HL-60/S4 treated with phorbol 12-myristate 13-acetate at 8.2 ng/mL for 4 days and 3 days (cell line): Measurements from ENCODE around the gene USP24.

Source experiments
- in situ Hi-C: fragments of 300-500 bp; cut with MboI; formaldehyde crosslinking; loops from 2 replicates; pipeline ENCODE4 v1.15.0; 2022; ENCODE audit warnings: low sequenced_read_pairs

Gene USP24

DNA sequence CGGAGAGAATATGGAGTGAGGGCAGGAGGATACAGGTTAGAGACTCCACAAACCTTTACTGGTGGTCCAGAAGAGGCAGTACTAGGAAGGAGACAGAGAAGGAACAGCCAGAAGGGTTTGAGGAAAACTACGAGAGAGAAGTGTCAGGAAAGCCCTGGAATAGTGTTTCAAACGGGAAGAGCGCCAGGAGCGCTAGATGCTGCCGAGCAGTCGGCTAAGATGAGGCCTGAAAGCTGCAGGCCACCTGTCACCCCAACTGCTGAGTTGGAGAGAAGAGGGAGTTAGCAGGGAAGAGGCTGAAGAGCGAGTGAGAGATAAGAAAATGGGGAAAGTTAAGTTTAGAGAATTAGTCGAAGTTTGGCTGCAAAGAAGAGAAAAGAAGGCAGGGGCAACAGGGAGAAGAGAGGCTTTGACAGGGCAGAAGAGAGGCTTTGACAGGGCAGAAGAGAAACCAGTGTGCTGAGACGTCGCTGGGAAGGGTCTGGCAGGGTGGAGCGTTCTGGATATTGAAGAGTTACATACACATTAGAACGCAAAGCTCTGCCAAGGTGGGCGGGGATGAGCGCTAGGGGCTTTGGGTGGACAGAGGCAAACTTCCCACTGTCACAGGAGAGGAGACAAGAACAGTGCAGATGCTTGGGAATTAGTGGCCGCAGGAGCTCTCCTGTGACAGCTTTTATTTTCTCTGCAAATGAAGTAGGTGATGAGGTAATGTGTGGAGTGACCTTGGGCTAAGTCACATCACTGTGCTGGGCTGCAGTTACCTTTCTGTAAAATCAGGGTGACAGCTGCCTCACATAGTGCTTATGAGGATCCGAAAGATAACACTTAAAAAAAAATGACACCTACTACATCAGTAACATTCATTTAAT, 144.6 kb downstream of the USP24 start:
- in situ Hi-C loops = no loop called here

DNA sequence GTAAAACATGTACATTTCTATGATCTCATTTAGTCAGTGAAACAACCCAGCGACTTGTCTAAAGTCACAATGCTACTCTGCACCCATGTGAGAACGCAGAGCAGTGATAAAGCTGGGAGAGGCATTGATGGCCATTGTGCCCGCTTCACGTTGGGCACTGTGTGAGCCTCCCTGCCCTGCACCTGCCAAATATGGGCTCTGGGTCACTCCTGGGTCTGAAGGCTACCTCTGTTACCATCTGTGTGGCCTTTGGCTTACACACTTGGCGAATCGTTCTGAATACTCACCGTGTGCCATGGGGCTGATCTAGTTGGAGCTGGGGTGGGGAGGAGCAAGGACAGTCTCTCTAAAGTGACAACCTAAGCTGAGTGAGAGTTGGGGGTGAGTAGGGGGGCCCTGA, 145.9 kb downstream of the USP24 start:
- in situ Hi-C loops = no loop called here

DNA sequence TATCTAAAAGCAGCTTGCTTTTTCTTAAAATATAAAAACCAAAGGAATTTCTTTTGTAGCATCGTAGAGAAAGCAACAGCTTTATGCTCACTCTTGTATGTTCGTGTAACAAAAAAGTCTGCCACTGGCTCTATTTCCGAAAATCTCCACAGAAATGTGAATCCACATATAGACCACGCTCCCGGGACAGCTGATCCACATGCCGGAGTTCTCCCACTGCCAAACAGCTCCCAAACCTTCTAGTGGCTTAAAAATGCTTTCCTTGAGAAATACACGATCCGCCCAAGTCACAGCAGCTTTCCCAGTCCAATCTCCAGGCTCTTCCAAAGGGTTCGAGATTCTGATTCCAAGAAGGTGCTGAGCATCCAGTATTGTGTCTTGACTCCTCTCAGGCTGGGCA, 146.5 kb downstream of the USP24 start:
- in situ Hi-C loops = no loop called here

DNA sequence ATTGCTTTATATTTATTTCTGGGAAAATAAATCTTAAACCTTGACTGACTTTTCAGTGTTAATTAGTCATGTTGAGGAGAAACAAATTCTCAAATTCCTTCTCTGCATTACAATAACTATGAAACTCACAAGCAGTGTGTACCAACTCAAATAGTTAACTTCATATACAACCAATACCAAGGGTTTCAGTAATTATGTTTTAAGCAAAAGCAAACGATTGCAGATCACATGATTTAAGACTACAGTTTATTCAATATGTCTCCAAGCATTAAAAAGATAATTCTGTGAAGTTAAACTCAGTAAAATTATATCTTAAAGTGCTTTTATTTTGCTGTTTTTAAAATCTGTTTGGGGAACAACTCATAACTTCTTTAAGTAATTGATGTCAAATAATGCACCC, 147.2 kb downstream of the USP24 start:
- in situ Hi-C loops = no loop called here

DNA sequence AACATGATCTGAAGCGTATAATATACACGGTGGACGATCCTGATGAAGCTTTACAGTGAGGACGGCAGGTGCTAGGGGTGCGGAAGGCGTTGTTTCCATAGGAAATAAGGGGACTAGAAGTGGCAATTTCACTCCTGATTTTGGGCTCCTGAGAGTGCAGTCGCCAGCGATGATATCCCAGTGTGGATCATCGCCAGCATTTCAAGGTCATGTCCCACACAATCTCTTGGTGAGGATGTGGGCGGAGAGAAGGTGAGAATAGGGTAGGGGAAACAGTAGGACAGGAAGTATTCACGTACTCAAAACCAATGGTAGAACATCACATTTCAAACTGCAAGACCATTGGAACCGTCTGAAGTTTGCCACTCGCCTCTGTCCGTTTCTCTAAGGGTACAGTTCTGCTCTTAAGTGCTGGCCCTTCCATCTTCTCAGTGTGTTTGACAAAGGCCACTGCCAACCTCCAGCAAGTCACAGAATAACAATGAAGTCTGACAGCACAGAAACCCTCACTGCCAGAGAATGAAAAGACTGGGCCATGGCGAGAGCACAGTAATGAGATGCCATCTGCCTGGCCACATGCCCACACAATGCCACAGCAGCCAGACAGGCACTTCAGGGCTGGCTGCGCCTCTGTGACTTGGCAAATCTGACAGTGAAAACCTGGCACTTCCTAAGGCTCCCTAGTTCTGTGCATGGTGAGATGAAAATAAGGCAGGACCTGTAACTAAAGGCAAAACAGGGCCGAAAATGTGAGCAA, 148.0 kb downstream of the USP24 start:
- in situ Hi-C loops = no loop called here

DNA sequence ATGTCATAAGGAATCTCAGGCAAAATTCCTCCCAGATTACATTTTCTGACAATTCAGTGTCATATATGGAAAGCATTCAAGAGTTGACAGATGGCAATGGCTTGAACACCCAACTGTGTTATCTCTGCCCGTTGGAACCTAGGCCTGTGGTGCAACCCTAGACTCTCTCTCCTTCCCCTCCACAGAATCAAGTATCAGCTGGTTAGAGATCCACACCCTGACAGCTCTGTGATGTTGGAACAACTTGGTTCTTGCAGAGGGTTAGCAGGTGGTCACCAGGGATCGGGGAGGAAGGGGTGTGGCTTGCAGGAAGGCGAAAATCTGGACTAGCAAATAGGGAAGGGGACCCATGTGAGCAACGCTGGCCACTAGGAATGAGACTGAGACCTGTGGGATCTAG, 149.5 kb downstream of the USP24 start:
- in situ Hi-C loops = no loop called here

DNA sequence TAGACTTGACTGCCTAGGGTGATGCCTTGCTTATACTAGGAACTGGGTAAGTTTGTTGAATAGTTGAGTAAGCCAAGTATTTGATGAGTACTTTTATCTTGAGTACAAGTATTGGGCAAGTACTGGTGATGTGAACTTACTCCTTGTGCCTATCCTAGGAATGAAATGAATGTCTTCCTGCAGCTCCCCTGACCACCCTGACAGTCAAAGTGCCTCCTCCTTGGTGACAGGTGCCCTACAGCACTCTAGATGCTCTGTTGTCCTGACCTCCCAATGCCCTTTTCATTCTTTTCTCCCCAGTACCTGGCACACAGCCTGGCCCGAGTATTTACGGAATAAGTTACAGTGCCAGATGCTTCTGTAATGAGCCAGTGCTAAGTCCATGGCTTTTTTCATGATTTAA, 150.3 kb downstream of the USP24 start:
- in situ Hi-C loops = no loop called here

DNA sequence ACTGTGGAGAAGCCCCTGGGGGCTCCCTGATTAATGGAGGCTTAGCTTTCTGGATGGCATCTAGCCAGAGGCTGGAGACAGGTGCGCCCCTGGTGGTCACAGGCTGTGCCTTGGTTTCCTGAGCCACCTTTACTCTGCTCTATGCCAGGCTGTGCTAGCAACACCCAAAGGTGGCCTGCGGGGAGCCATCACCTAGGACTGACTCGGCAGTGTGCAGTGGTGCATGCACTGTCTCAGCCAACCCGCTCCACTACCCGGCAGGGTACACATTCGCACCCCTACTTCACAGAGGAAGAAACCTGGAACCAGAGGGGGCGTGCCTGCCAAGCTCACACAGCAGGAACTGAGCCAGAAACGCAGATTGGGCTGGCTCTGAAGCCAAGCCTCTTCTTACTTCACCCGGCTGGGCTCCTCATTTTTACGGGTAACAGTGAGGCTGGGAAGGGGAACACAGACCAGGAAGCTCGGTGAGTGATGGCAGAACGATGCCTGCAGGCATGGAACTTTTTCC, 151.0 kb downstream of the USP24 start:
- in situ Hi-C loops = no loop called here

DNA sequence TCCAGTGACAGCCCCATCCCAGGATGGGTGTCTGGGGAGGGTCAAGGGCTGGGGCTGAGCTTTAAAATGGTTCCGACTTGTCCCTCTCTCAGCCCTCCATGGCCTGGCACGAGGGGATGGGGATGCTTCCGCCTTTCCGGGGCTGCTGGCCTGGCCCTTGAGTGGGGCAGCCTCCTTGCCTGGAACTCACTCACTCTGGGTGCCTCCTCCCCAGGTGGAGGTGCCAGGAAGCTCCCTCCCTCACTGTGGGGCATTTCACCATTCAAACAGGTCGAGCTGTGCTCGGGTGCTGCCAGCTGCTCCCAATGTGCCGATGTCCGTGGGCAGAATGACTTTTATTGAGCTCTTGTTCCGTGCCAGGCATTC, 151.6 kb downstream of the USP24 start:
- in situ Hi-C loops = no loop called here

DNA sequence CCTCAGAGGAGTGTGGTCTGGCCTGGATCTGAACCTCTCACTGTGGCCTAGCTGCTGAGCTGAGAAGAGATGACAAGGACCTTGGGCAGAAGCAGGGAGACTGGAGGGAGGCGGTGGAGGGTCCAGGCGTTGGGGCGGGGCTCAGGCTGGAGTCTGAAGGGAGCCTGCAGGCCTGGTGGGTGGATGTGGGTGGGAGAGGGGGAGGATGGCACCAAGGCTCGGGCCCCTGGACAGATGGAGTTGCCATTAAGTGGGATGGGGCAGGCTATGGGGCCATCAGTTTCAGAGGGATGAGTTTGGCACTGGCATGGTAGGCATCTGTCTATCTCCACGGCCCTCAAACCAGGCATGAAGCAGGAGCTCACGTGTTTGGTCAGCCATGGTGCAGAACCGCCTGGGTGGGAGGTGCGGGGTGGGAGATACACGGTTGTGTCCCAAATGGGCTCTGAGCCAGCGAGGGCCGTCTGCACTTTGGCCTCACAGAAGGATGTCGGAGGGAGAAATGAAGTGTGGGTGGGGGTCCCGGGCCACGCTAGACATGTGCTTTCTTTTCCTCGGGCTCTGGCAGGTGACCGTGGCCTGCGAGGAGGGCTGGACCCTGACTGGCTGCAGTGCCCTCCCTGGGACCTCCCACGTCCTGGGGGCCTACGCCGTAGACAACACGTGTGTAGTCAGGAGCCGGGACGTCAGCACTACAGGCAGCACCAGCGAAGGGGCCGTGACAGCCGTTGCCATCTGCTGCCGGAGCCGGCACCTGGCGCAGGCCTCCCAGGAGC, 152.2 kb downstream of the USP24 start:
- in situ Hi-C loops = no loop called here

DNA sequence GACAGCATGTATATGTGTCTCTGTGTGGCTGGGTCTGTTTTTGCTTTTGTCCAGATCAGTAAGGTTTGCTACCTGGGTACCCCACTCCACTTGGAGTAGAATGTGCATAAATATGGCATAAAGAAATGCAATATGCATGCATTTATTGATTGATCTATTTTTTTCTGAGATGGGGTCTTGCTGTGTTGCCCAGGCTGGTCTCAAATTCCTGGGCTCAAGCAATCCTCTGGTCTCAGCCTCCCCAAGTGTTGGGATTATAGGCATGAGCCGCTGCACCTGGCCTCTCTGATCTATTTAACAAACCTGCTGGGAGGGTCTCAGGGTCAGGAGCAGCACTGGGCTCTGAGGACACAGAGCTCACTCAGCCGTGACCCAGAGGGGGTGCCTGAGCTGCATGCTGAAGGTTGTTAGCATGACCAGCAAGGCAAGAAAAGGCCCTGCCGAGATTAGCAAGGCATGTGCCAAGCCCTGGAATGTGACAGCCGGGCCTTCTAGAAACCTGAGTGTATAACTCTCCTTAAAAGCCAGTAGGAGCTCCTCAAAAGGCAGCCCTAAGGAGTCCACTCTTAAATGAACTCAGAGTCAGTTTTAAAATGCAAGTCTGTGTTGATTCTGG, 153.3 kb downstream of the USP24 start:
- in situ Hi-C loops = no loop called here

DNA sequence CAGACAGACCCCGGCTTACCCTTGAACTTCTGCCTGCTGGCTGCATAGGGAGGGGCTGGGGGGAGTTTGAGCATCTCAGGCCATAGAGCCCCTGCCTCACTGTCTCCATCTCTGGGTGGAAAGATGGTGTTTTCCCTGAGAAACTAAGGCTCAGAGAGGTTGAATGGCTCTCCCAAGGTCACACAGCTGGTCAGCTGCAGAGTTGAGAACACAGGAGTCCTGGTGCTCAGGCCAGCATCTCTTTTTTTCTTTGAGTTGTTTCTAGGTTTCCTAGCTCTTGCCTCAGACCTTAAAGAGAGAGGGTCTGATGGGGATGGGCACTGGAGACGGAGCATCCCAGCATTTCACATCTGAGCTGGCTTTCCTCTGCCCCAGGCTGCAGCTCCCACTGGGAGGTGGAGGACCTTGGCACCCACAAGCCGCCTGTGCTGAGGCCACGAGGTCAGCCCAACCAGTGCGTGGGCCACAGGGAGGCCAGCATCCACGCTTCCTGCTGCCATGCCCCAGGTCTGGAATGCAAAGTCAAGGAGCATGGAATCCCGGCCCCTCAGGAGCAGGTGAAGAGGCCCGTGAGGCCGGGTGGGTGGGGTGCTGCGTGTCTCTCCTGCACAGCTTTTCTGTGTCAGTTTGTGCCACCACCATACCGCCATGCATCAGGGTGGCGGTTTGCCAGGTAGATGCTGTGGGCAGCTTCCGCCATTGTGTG, 154.0 kb downstream of the USP24 start:
- in situ Hi-C loops = no loop called here

DNA sequence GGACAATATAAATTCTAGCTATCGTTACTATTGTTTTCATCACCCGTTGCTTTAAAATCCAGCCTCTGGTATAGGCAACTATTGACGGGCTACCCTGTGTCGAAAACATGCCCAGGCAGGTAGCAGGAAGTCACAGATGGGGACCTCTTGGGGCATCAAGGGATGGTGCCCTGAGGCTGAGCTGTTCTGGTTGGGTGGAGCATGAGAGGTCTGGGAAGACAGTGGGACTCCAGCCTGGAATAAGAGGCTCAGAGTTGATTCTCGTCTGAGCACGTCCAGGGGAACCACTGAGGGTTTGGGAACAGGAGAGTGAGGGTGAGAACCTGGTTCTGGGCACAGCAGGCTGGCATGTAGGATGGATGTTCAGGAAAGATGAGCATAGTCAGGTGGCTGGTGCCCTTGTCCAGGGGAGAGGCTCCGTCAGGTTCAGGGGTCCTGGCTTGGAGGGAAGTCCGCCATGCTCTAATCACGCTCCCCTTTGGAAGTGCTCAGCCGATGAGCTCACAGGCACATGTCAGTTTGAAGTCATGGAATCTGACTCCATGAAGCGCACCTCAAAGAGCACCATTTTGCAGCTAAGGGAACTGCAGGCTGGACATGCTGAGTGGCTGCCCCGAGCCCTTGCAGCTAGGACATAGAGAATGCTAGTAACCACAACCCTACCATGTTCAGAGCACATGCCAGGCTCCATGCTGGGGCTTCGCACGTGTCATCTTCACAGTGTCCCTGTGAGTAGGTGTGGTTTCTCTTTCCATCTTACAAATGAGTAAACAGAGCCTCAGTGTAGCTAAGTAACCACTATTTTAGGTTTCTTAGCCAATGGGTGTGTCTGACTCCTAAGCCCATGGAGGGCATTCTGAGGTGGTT, 154.8 kb downstream of the USP24 start:
- in situ Hi-C loops = no loop called here

DNA sequence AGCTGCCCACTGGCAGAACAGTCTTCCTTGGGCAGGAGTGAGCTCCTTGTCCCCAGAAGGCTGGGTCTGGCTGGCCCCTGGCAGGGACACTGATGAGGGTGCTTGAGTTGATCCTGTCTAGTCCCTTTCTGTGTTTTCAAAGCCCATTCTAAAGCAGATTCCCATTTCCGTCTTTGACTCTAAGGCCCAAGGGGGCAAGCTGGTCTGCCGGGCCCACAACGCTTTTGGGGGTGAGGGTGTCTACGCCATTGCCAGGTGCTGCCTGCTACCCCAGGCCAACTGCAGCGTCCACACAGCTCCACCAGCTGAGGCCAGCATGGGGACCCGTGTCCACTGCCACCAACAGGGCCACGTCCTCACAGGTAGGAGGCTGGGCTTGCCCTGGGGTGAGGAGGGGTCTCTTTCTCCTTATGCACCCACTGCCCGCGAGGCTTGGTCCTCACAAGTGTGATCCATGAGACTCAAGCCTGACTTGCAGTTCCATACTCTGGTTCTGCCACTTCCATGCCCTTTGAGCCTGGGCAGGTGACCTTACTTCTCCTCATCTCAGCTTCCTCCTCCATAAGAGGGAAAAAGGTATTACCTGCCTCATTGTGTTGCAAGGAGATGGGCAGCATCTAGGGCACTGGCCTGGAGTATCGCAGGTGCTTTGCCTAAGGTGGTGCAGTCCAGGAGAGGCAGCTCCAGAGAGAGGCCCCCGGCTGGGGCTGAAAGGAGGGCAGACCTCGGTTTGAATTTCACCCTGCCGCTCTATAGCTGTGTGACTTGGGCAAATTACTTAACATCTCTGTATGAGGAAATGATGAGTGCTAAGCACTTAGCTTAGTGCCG, 155.6 kb downstream of the USP24 start:
- in situ Hi-C loops = no loop called here

DNA sequence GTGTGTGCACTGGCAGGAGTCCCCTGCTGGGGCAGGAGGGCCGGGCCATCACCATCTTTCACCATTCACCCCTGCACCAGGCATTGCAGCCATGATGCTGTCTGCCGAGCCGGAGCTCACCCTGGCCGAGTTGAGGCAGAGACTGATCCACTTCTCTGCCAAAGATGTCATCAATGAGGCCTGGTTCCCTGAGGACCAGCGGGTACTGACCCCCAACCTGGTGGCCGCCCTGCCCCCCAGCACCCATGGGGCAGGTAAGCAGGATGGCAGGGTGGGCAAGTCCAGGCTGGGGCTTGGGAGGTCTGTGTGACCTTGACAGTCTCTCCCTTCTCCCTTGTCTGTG, 157.2 kb downstream of the USP24 start:
- in situ Hi-C loops = no loop called here

DNA sequence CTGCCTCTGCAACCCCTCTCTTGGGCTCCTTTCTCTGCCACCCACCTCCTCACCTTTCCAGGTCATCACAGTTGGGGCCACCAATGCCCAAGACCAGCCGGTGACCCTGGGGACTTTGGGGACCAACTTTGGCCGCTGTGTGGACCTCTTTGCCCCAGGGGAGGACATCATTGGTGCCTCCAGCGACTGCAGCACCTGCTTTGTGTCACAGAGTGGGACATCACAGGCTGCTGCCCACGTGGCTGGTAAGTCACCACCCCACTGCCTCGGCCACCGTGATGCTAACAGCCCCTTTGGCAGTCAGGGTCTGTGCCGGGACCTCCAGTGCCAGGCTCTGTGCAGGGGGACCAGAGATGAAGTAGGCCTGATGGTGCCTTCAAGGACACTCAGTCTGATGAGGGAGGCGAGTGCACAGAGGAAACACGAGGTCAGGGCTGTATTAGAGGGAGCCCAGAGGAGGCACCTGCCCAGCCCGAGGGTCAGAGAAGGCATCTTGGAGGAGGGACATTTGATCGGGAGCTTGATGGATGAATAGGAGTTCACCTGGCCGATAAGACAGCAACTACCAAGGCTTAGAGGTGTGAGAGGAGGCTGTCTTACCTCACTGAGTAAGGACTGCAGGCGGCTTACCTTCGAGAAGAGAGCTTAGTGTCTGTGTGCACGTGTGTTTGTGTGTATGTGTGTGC, 157.8 kb downstream of the USP24 start:
- in situ Hi-C loops = no loop called here

DNA sequence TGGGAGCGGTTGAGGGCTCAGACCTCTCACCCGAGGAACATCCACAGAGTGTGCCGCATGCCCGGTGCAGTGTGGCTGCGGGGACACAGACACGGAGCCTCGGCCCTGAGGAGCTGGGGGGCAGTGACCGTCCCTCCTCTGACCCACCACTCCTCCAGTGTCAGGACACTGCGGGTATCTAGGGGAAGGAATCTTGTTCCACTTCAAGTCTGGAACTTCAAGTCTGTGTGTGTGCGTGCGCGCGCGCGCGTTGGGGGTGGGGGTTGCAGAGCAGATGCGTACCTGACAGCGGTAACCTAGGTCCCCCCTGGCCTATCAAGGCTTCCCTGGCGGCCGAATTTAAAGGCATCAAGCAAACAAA, 158.6 kb downstream of the USP24 start:
- in situ Hi-C loops = no loop called here

DNA sequence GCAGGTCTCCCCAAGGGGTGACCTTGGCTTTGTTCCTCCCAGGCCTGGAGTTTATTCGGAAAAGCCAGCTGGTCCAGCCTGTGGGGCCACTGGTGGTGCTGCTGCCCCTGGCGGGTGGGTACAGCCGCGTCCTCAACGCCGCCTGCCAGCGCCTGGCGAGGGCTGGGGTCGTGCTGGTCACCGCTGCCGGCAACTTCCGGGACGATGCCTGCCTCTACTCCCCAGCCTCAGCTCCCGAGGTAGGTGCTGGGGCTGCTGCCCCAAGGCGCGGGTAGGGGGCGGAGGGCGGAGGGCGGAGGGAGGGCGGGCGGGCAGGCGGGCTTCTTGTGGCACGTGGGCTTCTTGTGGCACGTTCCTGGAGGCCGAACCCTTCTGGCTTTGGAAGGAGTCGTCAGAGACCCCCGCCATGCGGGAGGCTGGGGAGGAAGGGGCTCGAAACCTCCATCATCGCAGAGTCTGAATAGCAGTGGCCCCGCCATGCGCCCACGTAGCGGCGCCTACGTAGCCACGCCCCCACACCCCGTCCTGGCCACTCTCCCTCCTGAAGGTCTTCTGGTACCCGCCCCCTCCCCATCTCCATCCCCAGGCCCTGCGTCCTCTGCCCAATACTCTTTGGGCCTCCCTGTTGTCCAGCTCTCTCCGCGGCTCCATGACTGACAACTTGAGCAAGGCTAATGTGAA, 159.1 kb downstream of the USP24 start:
- in situ Hi-C loops = no loop called here
